H4 (cell line): ENCODE results near the gene EPN2. TPM values are rescaled to one million over a fixed set of nuclear protein-coding genes. Genes with fewer than 3 reads are reported as not detected.
A peak's percentile ranks its signal among the peaks of the same experiment; 100 is the strongest.

ENCODE experiments used
- DNase-seq: peaks from one replicate; pipeline ENCODE4 v3.0.0-alpha.2; 2015; ENCODE audit warnings: low spot score
- total RNA-seq: library from RNA; depleted of rRNA; stranded (reverse); fragments of >200 nt; shearing (Covaris generic); gene quantifications from 2 replicates; pipeline ENCODE4 v1.2.3, GENCODE V29; 2014

The EPN2 gene
- total RNA-seq, 1 experiment from 2014 or later: 10.0 TPM

DNA sequence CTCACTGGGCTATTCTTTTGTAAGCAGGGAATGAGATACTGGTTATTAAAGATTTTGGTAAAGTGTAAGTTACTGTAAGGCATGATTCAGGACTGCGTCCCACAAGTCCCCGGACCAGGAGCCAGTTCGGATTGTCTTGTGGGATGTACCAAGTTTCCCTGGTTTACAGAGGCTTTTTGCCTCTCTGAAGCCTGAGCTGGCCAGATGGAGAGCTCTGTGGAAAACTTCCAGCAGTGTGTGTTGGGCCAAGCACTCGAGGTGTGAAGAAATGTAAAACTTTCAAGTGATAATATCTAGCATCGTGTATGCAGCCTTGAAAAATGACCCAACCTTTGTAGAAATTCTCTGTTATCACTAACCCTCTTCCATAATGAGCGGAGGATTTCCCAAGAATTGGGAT is 2.4 kb downstream of the EPN2 start:
- DNase-seq: no peak

DNA sequence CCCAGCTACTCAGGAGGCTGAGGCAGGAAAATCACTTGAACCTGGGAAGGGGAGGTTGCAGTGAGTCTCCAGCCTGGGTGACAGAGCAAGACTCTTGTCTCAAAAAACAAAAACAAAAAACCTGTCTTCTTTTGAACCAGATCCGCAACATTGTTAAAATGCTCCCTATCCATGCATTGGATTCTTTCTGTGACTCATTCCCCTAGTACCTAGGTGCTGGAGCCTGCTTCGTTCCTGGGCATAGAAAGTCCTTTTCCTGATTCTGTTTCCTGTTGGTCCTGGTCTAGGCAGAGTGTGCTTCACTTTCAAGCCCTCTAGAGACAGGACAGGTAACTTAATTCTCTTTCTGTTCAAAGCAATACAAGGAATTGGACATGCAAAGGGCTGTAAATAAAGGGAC is 5.2 kb downstream of the EPN2 start:
- no peak for DNase-seq

- no peak for DNase-seq
Observed at GRCh38 chr17:19242926-19243325, 5.8 kb downstream of the EPN2 start.

DNA sequence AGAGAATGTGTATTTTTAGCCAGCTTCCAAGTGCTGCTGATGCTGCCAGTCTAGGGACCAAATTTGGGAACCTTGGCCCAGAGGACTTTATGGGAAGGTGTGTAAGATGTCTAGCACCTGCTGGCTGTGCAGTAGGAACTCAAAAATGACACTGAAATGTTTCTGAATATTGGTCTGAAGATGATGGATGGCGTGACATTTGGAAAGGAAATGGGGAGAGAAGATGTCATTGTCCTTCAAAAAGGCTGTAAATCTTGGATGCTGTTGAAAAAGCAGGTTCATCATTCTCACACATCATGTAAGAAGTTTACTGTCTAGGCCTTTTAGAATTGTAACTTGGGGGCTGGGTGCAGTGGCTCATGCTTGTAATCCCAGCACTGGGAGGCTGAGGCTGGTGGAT is 6.7 kb downstream of the EPN2 start:
- no peak for DNase-seq

DNA sequence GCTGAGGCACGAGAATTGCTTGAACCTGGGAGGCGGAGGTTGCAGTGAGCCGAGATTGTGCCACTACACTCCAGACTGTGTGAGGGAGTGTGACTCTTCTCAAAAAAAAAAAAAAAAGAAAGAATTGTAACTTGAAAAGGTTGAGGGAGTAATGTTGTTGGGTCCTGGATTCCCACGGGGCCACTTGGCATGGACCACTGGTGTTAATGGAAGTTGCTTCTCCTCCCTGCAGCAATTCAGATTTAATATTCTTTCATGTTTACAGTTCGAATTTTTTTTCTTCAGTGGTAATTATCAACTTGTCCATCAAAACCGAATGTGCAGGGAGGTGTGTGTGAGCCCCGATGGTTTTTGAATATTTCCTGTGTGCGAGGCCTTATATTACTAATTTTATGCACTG is 7.2 kb downstream of the EPN2 start:
- DNase-seq: no peak

- DNase-seq: no peak
Observed at GRCh38 chr17:19244781-19245180, 7.6 kb downstream of the EPN2 start.

DNA sequence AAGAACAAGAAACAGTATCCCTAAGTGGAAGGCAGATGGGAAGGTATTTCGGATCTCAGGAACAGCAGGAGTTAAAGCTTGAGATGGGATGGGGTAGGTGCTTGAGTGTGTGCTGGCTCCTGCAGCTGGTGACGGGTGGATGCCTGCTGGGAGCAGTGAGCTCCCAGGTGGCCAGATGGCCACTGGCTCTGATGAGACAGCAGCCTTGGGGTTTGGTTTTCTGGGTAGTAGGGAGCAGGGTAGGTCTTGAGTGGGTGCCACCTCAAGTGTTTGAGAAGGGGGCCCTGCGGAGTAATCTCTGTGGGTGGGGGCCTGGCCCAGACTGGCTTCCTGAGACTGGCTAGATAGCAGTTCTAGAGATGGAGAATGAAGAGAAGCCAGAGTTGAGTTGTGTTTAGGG is 10.3 kb downstream of the EPN2 start:
- no peak for DNase-seq

GRCh38 chr17:19248151-19248927 is 11.2 kb downstream of the EPN2 start:
- DNase-seq: no peak

GRCh38 chr17:19248928-19249574 is 11.9 kb downstream of the EPN2 start:
- peak; percentile 41 for DNase-seq

DNA sequence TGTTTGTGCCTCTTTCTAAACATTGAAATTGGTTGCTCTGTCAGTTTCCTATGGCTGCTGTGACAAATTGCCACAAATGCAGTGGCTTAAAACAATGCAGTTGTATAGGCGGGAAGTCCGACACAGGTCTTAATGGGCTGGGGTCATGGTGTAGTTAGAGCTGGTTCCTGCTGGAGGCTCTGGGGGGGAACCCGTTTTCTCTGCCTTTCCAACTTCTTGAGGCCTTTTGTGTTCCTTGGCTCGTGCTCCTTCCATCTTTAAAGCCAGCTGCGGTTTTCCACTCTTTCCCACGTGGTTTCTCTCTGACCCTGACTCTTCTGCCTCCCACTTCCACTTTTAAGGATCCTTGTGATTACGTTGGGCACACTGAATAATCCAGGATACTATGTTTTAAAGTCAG is 12.5 kb downstream of the EPN2 start:
- no peak for DNase-seq

DNA sequence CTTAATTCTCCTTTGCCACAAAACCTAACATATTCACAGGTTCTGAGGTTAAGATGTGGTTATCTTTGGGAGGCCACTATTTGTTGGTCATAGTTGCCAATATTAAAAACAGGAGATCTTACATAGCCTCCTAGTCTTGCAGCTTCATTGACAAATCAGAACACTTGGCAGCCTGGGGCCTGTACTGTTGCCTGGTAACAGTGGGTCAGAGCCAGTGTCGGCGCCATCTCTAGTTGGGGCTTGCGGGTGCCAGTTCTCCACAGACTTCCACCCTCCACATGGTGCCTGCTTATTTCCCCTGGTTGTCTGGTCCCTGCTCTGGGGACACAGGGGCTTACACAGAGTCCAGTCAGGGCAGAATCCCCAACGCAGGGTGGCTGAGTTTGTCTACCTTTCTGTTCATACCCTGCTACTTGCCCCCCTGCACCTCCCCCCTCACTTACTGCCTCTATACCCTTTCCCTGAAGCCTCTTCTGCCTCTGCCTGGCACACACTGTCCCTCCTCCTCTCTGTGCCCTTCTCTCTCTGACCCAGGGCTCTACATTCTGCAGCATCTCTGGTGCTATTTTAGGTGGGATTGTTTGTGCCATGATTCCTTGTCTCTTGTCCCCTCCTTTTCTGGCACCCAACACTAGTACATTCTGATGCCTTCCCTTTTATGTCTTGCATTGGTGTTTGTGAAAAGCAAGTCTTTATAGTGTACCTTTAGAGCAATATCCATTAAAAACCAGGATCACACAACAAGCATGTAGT is 13.4 kb downstream of the EPN2 start:
- DNase-seq: no peak

- no peak for DNase-seq
Observed at GRCh38 chr17:19253112-19253511, 15.9 kb downstream of the EPN2 start.

GRCh38 chr17:19254651-19255050 is 17.5 kb downstream of the EPN2 start:
- no peak for DNase-seq

DNA sequence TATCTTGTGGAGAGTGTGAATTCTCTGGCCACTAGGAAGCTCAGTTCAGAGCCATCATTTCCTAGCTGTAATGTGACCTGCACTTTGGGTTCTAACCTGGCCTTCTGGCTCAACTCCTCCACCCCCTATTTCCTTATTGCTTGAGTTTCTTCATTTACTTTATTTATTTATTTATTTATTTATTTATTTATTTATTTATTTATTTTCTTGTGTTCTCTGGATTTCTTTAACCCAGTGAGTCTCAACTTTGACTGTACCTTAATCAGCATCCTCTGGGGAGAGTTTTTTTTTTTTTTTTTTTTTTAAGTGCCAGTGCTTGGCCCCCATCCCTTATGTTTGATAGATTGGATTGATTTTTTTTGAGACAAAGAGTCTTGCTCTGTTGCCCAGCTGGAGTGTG is 18.1 kb downstream of the EPN2 start:
- DNase-seq: no peak

- DNase-seq: no peak
Observed at GRCh38 chr17:19258371-19258770, 21.2 kb downstream of the EPN2 start.

- no peak for DNase-seq
Observed at GRCh38 chr17:19260958-19261357, 23.8 kb downstream of the EPN2 start.

DNA sequence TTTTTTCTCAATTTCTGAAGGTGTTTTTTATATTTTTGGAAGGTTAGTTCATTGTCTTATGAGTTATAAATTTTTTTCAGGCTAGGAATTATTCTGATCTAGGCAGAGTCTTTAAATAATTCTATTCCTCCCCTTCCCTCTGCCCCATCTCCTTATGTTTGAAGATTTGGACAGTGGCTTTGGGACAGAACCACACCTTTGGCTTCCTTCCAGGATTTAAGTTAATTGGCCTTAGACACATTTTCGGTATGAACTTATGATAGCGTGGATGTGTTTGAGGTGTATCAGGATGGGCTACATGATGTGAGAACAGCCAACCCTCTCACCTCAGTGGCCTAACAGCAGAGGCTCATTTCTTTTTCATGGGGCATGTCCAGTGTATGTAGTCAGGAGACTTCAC is 24.3 kb downstream of the EPN2 start:
- DNase-seq: no peak

GRCh38 chr17:19262650-19263631 is 25.8 kb downstream of the EPN2 start:
- no peak for DNase-seq

DNA sequence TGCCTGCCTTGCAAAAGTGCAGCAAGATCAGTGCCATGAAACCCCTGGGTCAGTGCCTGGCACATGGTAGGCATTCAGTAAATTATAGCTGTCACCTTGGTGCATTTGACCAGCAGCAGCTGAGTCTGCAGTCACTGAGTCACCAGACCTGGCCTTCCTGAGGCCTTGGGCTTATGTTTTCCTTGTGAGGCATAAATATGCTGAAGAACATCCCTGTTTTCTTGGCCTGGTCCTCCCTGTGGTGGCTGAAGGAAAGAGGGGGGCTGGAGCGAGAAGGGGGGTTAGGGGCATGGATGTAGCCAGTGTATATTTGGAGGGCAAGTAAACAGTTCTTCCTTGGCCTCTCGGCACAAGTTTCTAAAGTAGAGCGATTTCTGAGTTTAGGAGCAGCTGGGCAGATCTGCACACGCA is 26.5 kb downstream of the EPN2 start:
- DNase-seq: no peak

DNA sequence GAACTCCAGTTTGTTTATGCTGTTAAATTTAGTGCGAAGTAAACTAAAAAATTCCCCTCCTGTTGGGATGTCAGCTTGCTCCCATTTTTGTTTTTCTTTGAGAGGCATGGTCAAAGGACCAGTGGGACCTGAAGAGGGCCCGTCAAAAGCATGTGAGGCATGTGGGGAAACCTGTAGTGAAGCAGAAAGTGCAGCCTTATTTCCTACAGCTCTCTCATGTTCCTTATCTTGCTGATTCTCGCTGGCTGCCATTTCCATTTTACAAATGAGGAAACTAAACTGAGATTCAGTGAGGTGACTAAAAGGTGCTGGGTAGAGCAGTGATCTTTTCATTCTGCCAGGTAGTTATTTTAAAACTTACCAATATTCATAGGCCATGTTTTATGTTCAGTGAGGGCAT is 27.1 kb downstream of the EPN2 start:
- no peak for DNase-seq

GRCh38 chr17:19264681-19265080 is 27.5 kb downstream of the EPN2 start:
- no peak for DNase-seq

- DNase-seq: no peak
Observed at GRCh38 chr17:19265755-19266154, 28.6 kb downstream of the EPN2 start.
